ENCODE results near the gene PGC.
"Not testable (repeated sequence)": the region's sequence is repeated elsewhere in the genome, so short reads cannot be mapped to it uniquely, and the experiment has no call there.

GRCh38 chr6:41766043-41766664 is 19.0 kb upstream of the PGC start:
- not testable (repeated sequence) for TF ChIP-seq CTCF (IDR thresholded peaks at IDR 0.05); RXRA (IDR thresholded peaks at IDR 0.05; ENCODE audit: borderline replicate concordance, low read depth); RCOR1 (IDR thresholded peaks at IDR 0.05; ENCODE audit: low read length); SMC3 (IDR thresholded peaks at IDR 0.05; ENCODE audit: low read depth, low read length); EP300 (IDR thresholded peaks at IDR 0.05; ENCODE audit: borderline replicate concordance in 1 of 2, low read depth in 1 of 2, low read length in 1 of 2); YY1 (IDR thresholded peaks at IDR 0.05; ENCODE audit: low read depth)
- TF ChIP-seq, protein P1, sequence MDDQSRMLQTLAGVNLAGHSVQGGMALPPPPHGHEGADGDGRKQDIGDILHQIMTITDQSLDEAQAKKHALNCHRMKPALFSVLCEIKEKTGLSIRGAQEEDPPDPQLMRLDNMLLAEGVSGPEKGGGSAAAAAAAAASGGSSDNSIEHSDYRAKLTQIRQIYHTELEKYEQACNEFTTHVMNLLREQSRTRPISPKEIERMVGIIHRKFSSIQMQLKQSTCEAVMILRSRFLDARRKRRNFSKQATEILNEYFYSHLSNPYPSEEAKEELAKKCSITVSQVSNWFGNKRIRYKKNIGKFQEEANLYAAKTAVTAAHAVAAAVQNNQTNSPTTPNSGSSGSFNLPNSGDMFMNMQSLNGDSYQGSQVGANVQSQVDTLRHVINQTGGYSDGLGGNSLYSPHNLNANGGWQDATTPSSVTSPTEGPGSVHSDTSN (IDR thresholded peaks at IDR 0.05) = not testable (repeated sequence)
